ENCODE data around the gene COBL.

Gene COBL

GRCh38 chr7:51069411-51070083 lies 247.1 kb downstream of the COBL start:
- no peak for TF ChIP-seq CTCF (IDR thresholded peaks at IDR 0.05; ENCODE audit: insufficient read depth, low read depth, low read length, missing control alignments)
- H3K4me3 ChIP-seq (ENCODE audit: low read depth, low read length), result no peak overlapping the region
- DNase-seq (ENCODE audit: low read depth), result no peak

- DNase-seq (ENCODE audit: low read depth), result no peak
- H3K4me3 ChIP-seq (ENCODE audit: low read depth, low read length), result no peak overlapping the region
- TF ChIP-seq CTCF (IDR thresholded peaks at IDR 0.05; ENCODE audit: insufficient read depth, low read depth, low read length, missing control alignments), result no peak
Measured at GRCh38 chr7:51068401-51068800, 248.2 kb downstream of the COBL start.

- peak; percentile 48 for DNase-seq (ENCODE audit: low read depth)
- peak; percentile 46 for TF ChIP-seq CTCF (IDR thresholded peaks at IDR 0.05; ENCODE audit: insufficient read depth, low read depth, low read length, missing control alignments)
- H3K4me3 ChIP-seq (ENCODE audit: low read depth, low read length), result no peak overlapping the region
Measured at GRCh38 chr7:51067757-51068156, 248.9 kb downstream of the COBL start.

GRCh38 chr7:51067258-51067657 lies 249.4 kb downstream of the COBL start:
- H3K4me3 ChIP-seq (ENCODE audit: low read depth, low read length), result no peak overlapping the region
- no peak for DNase-seq (ENCODE audit: low read depth)
- TF ChIP-seq CTCF (IDR thresholded peaks at IDR 0.05; ENCODE audit: insufficient read depth, low read depth, low read length, missing control alignments), result no peak

- DNase-seq (ENCODE audit: low read depth), result no peak
- TF ChIP-seq CTCF (IDR thresholded peaks at IDR 0.05; ENCODE audit: insufficient read depth, low read depth, low read length, missing control alignments), result no peak
- no peak overlapping the region for H3K4me3 ChIP-seq (ENCODE audit: low read depth, low read length)
Measured at GRCh38 chr7:51066405-51066882, 250.2 kb downstream of the COBL start.

GRCh38 chr7:51065766-51066165 lies 250.8 kb downstream of the COBL start:
- DNase-seq (ENCODE audit: low read depth), result no peak
- no peak overlapping the region for H3K4me3 ChIP-seq (ENCODE audit: low read depth, low read length)
- no peak for TF ChIP-seq CTCF (IDR thresholded peaks at IDR 0.05; ENCODE audit: insufficient read depth, low read depth, low read length, missing control alignments)

- TF ChIP-seq CTCF (IDR thresholded peaks at IDR 0.05; ENCODE audit: insufficient read depth, low read depth, low read length, missing control alignments), result no peak
- DNase-seq (ENCODE audit: low read depth), result no peak
- no peak overlapping the region for H3K4me3 ChIP-seq (ENCODE audit: low read depth, low read length)
Measured at GRCh38 chr7:51064688-51065087, 251.9 kb downstream of the COBL start.
